ENCODE results near the gene GYPC.

- TF ChIP-seq CTCF (IDR thresholded peaks at IDR 0.05; ENCODE audit: low read depth, low read length, missing input control): no peak
- TF ChIP-seq REST (IDR thresholded peaks at IDR 0.05): no peak
- TF ChIP-seq RXRA (IDR thresholded peaks at IDR 0.05): no peak
- no peak for TF ChIP-seq RAD21 (IDR thresholded peaks at IDR 0.05)
- no peak for TF ChIP-seq GABPA (IDR thresholded peaks at IDR 0.05 in 1 of 2, conservative IDR thresholded peaks at IDR 0.05 in 1 of 2)
- TF ChIP-seq MAX (IDR thresholded peaks at IDR 0.05): no peak
- TF ChIP-seq JUND (IDR thresholded peaks at IDR 0.05): no peak
These were observed 43.1 kb downstream of the GYPC start for GRCh38 chr2:126699018-126699417.

Data from liver (tissue), 3 donors.